Endodermal cell (in vitro differentiated cells): ENCODE measurements around the gene DVL2. TPM values are rescaled to one million over a fixed set of nuclear protein-coding genes. Genes with fewer than 3 reads are reported as not detected.

Experiments
- DNase-seq: peaks from one replicate; pipeline ENCODE4 v3.0.0-alpha.2; 2017
- H3K27ac ChIP-seq: 2 replicates; pipeline ENCODE4 v1.5.1; 2013; ENCODE audit warnings: mild to moderate bottlenecking, low read depth, low read length, moderate library complexity
- H3K27me3 ChIP-seq: 2 replicates; pipeline ENCODE4 v1.6.1; 2013; ENCODE audit warnings: mild to moderate bottlenecking, low read length, moderate library complexity; ENCODE audit not compliant: insufficient read depth, control insufficient read depth, poor library complexity, severe bottlenecking
- H3K36me3 ChIP-seq: 2 replicates; pipeline ENCODE4 v1.7.0; 2013; ENCODE audit warnings: mild to moderate bottlenecking, low read length, moderate library complexity; ENCODE audit not compliant: control insufficient read depth, insufficient read depth
- H3K4me1 ChIP-seq: one replicate; pipeline ENCODE4 v1.7.0; 2013; ENCODE audit warnings: low read length; ENCODE audit not compliant: control insufficient read depth, insufficient read depth
- H3K4me3 ChIP-seq: 2 replicates; pipeline ENCODE4 v1.5.1; 2013; ENCODE audit warnings: mild to moderate bottlenecking, low read length, moderate library complexity
- H3K9ac ChIP-seq: 2 replicates; pipeline ENCODE4 v1.6.1; 2013; ENCODE audit warnings: mild to moderate bottlenecking, low read length, moderate library complexity; ENCODE audit not compliant: poor library complexity, severe bottlenecking; ENCODE audit errors: extremely low read depth
- H3K9me3 ChIP-seq: 2 replicates; pipeline ENCODE4 v1.6.1; 2013; ENCODE audit warnings: mild to moderate bottlenecking, low read length, moderate library complexity; ENCODE audit not compliant: control insufficient read depth
- H3K27ac Mint-ChIP-seq: 2 replicates; pipeline ENCODE4 v1.8.0; 2020; ENCODE audit warnings: mixed read lengths
- H3K27me3 Mint-ChIP-seq: 2 replicates; pipeline ENCODE4 v1.8.0; 2021; ENCODE audit warnings: mild to moderate bottlenecking, mixed read lengths; ENCODE audit not compliant: insufficient read depth
- H3K36me3 Mint-ChIP-seq: 2 replicates; pipeline ENCODE4 v1.8.0; 2020; ENCODE audit warnings: low read depth, mixed read lengths
- H3K4me1 Mint-ChIP-seq: 2 replicates; pipeline ENCODE4 v1.8.0; 2020; ENCODE audit warnings: mixed read lengths
- H3K4me3 Mint-ChIP-seq: 2 replicates; pipeline ENCODE4 v1.8.0; 2020; ENCODE audit warnings: mild to moderate bottlenecking, moderate library complexity, mixed read lengths
- H3K9me3 Mint-ChIP-seq: 2 replicates; pipeline ENCODE4 v1.8.0; 2020; ENCODE audit warnings: mild to moderate bottlenecking, mixed read lengths
- CTCF ChIP-seq: fragments of 200-600 bp; sonication (generic); conservative IDR thresholded peaks from 2 replicates; pipeline ENCODE4 v1.5.0; 2021; ENCODE audit warnings: antibody characterized with exemption, mild to moderate bottlenecking
- WGBS, 2 experiments: methylation state at CpG; one replicate each; pipeline versions ENCODE4 v1.1.5 to v1.1.7; 2013; ENCODE audit warnings: missing lambda C conversion rate in 2 of 2, mixed read lengths in 1 of 2; ENCODE audit not compliant: insufficient coverage in 1 of 2, insufficient read length in 1 of 2; 5-methylcytosine and 5-hydroxymethylcytosine counted together
- total RNA-seq, 2 donors: library from RNA; stranded (reverse); fragmentation: NEBNext Ultra II Directional in 1 of 2; extraction: Animal tissue kit (Norgen Biotek cat#: 25700) in 1 of 2; gene quantifications; 2 replicates in 1 of 2; 3 replicates in 1 of 2; pipeline ENCODE4 v1.2.1, GENCODE V29; 2021

DVL2 gene
- total RNA-seq, 2 donors from 2014 or later = 98.2 to 116 TPM

- H3K4me3 ChIP-seq = peak overlapping the region; percentile 99
- H3K36me3 ChIP-seq = peaks cover 61% of the 10 kb centered on the region
- Mint-ChIP-seq H3K27ac (no peak overlapping the region), H3K4me1 (peaks cover 32% of the 10 kb centered on the region), H3K36me3 (peaks cover 68% of the 10 kb centered on the region), H3K27me3 (no peaks in the 10 kb centered on the region), H3K4me3 (peak overlapping the region; percentile 88), H3K9me3 (no peaks in the 10 kb centered on the region)
- H3K9ac ChIP-seq = no peak overlapping the region
- no peaks in the 10 kb centered on the region for H3K9me3 ChIP-seq
- peaks cover 5% of the 10 kb centered on the region for H3K4me1 ChIP-seq
- no peak for DNase-seq
- H3K27me3 ChIP-seq = no peaks in the 10 kb centered on the region
- no peak overlapping the region for H3K27ac ChIP-seq
- no peak for TF ChIP-seq CTCF
- 90 to 94% methylated on average over 5 of the region's 5 CpGs for WGBS, 2 experiments
These were observed 2.2 kb downstream of the DVL2 start for GRCh38 chr17:7232114-7232513.

GRCh38 chr17:7229504-7229903 lies 4.8 kb downstream of the DVL2 start:
- peaks cover 59% of the 10 kb centered on the region for H3K36me3 Mint-ChIP-seq
- Histone ChIP-seq H3K9ac (no peak overlapping the region), H3K9me3 (no peaks in the 10 kb centered on the region), H3K4me3 (no peak overlapping the region), H3K4me1 (peaks cover 3% of the 10 kb centered on the region), H3K27ac (no peak overlapping the region), H3K36me3 (peaks cover 55% of the 10 kb centered on the region), H3K27me3 (no peaks in the 10 kb centered on the region)
- peaks cover 14% of the 10 kb centered on the region for H3K4me1 Mint-ChIP-seq
- H3K4me3 Mint-ChIP-seq = no peak overlapping the region
- no peaks in the 10 kb centered on the region for H3K9me3 Mint-ChIP-seq
- no peaks in the 10 kb centered on the region for H3K27me3 Mint-ChIP-seq
- no peak overlapping the region for H3K27ac Mint-ChIP-seq
- no peak for TF ChIP-seq CTCF
- 96 to 97% methylated on average over 7 to 19 of the region's 19 CpGs for WGBS, 2 experiments
- DNase-seq = no peak

GRCh38 chr17:7228920-7229319 lies 5.4 kb downstream of the DVL2 start:
- H3K27ac ChIP-seq = no peak overlapping the region
- H3K9me3 Mint-ChIP-seq = no peaks in the 10 kb centered on the region
- H3K36me3 Mint-ChIP-seq = peaks cover 63% of the 10 kb centered on the region
- no peak for DNase-seq
- no peak overlapping the region for H3K27ac Mint-ChIP-seq
- 95% methylated on average over 11 to 14 of the region's 14 CpGs for WGBS, 2 experiments
- no peak overlapping the region for H3K4me3 Mint-ChIP-seq
- H3K36me3 ChIP-seq = peaks cover 59% of the 10 kb centered on the region
- H3K9me3 ChIP-seq = no peaks in the 10 kb centered on the region
- peaks cover 3% of the 10 kb centered on the region for H3K4me1 ChIP-seq
- no peak for TF ChIP-seq CTCF
- no peaks in the 10 kb centered on the region for H3K27me3 ChIP-seq
- no peak overlapping the region for H3K9ac ChIP-seq
- no peak overlapping the region for H3K4me3 ChIP-seq
- no peaks in the 10 kb centered on the region for H3K27me3 Mint-ChIP-seq
- H3K4me1 Mint-ChIP-seq = peaks cover 12% of the 10 kb centered on the region
